Mucosa of descending colon (tissue), 3 donors: ENCODE results near the gene LSP1. TPM values are rescaled to one million over a fixed set of nuclear protein-coding genes. Genes with fewer than 3 reads are reported as not detected.

Source experiments
- ATAC-seq: fragments of 200-7000 bp; cut with Tn5 transposase; one replicate; pipeline ENCODE4 v1.9.1; 2020; ENCODE audit warnings: mild to moderate bottlenecking, moderate library complexity
- DNase-seq, 3 donors: peaks; one replicate each; pipeline ENCODE4 v3.0.0-alpha.2; 2020
- H3K36me3 ChIP-seq: fragments of 200-600 bp; one replicate; pipeline ENCODE4 v1.8.0; 2021; ENCODE audit warnings: low read depth, mild to moderate bottlenecking
- H3K4me1 ChIP-seq: fragments of 200-600 bp; one replicate; pipeline ENCODE4 v1.8.0; 2021; ENCODE audit warnings: low read depth, mild to moderate bottlenecking
- H3K4me3 ChIP-seq: fragments of 200-600 bp; one replicate; pipeline ENCODE4 v1.8.0; 2021; ENCODE audit warnings: mild to moderate bottlenecking
- H3K9me3 ChIP-seq: fragments of 200-600 bp; one replicate; pipeline ENCODE4 v1.8.0; 2021; ENCODE audit warnings: mild to moderate bottlenecking
- CTCF ChIP-seq: fragments of 200-600 bp; IDR thresholded peaks from one replicate; pipeline ENCODE4 v1.8.0; 2022; ENCODE audit warnings: antibody characterized with exemption, mild to moderate bottlenecking
- intact Hi-C, 2 donors: fragments of 100-400 bp; cut with DNase I in 1 of 2; cut with micrococcal nuclease in 1 of 2; formaldehyde crosslinking; loops; one replicate each; pipeline versions ENCODE4 v1.11.0 to v1.11.1; 2022; cut with DNase I, micrococcal nuclease
- total RNA-seq, 3 donors: library from RNA; stranded (reverse); fragmentation: NEBNext Ultra II Directional in 2 of 3; extraction: Animal tissue kit (Norgen Biotek cat#: 25700) in 2 of 3; gene quantifications; one replicate each; pipeline versions ENCODE4 v1.2.1 to v1.2.4, GENCODE V29; 2021 to 2023
- donor health status: DM: no; HTN: no; CAD: no; lungs with moderate emphysema.
- donor health status: DM: no; HTN: no; CAD: no.
- donor health status: DM: no; HTN: yes; CAD: no.

LSP1 gene
- total RNA-seq, 3 donors from 2014 or later: 18.5 to 32.2 (median 23.6) TPM

DNA sequence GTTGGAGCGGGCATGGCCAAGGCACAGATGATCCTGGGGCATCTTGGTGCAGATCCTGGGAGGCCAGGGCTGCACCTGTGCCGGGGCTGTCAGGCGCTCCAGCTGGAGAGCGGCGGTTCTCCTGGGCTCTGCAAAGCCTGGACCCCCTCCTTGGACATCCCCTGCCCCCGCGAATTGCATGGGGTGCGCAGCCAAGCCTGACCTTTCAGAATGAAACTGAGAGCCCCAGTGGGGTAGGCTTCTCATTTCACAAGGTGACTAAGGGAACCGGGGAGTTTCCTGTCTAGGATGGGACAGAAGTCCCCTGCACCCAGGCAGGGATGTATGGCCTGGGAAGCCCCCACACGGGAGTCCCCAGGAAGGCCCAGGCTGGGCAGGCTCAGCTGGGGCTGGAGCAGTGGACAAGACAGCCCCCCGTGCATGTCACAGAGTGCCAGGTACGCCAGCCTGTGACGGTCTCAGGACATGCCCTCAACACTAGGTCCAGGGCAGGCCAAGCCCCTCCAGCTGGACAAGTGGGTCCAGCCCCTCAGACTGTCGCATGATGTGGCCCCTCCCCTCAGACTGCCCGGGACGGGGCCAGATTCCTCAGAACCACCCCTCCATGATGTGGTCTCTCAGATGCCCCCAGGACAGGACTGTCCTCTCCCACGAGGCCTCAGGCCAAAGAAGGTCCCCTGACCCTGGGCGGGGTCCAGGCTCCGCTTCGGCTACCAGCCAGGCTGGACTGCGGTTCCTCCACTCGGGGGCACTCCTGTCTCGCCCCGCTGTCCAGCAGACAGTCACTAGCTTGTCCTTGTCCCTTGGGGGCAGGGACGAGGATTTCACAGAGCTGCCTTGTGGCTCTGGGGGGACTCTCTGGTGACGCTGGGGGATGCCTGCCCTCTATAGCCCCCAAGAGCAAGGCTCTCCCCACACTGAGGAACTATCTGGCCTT is 2.3 kb downstream of the LSP1 start:
- no peak for TF ChIP-seq CTCF
- intact Hi-C loops: no loop called here
- DNase-seq (peak in 1 of 3 donors; percentile 62), ATAC-seq (no peak)
- Histone ChIP-seq H3K36me3 (no peaks in the 10 kb centered on the region), H3K4me3 (no peak overlapping the region), H3K9me3 (no peaks in the 10 kb centered on the region), H3K4me1 (no peaks in the 10 kb centered on the region)

- no peak overlapping the region for H3K4me3 ChIP-seq
- ATAC-seq (no peak), DNase-seq (peak in 1 of 3 donors; percentile 52)
- intact Hi-C loops: no loop called here
- no peaks in the 10 kb centered on the region for H3K36me3 ChIP-seq
- no peak for TF ChIP-seq CTCF
- no peaks in the 10 kb centered on the region for H3K4me1 ChIP-seq
- no peaks in the 10 kb centered on the region for H3K9me3 ChIP-seq
These were observed 3.0 kb downstream of the LSP1 start for GRCh38 chr11:1855886-1856265.

DNA sequence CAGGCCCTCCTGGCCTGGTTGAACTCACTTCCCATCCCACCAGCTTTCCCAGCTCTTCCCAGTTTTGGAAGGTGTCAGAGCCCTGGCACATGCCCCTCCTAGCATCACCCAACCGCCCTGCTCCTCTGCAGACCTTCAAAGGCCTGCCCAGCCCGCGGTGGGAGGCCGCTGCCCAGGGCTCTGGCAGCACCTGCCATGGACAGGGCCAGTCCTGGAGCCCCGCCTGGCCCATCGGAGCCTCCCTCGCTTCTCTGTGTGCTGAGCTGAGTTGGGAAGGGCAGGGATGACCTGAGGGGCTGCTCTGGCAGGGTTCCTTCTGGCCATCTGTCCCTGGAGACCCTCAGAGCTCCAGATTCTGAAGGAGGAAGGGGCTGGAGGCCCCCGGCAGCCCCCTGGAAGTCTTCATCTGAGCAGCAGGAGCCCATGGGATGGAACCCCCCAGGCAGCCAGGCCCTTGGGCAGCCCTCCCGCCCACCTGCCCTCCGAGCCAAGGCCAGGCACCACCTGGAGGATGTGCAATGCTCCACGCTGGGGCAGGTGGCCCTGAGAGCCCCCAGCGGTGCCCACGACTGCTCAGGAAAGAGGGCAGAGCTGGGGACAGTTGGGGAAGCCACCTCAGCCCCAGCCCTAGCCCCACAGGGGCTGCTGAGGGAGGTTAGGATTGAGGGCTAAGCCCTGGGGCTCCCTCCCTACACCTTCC is 3.6 kb downstream of the LSP1 start:
- Histone ChIP-seq H3K9me3 (no peaks in the 10 kb centered on the region), H3K4me1 (no peaks in the 10 kb centered on the region), H3K4me3 (no peak overlapping the region), H3K36me3 (no peaks in the 10 kb centered on the region)
- ATAC-seq (no peak), DNase-seq (peak in 1 of 3 donors; percentile 46)
- TF ChIP-seq CTCF: no peak
- intact Hi-C loops: no loop called here

DNA sequence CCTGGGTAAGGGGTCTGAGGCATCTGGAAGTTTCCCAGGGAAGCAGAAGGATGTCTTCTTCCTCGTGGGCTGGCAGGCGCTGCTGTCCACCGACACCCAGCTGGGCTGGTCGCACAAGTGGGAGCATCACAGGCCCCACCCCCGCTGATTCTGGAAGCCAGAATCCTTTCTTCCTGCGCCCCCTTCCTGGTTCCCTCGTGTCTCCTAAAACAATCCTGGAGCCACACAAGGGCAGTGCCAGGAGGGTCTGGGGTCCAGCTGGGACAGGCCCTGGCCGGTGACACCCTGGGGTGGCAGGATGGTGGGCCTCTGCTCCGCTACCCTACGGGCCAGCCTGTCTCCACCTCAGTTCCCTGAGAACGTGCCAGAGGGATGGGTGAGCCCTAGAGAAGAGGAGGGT is 4.2 kb downstream of the LSP1 start:
- intact Hi-C loops: no loop called here
- no peak for TF ChIP-seq CTCF
- H3K9me3 ChIP-seq: no peaks in the 10 kb centered on the region
- no peaks in the 10 kb centered on the region for H3K4me1 ChIP-seq
- ATAC-seq (no peak), DNase-seq (peak in 1 of 3 donors; percentile 36)
- no peaks in the 10 kb centered on the region for H3K36me3 ChIP-seq
- H3K4me3 ChIP-seq: no peak overlapping the region

GRCh38 chr11:1858154-1858553 is 5.3 kb downstream of the LSP1 start:
- ATAC-seq (no peak), DNase-seq (peak in 1 of 3 donors; percentile 57)
- H3K9me3 ChIP-seq: no peaks in the 10 kb centered on the region
- no peaks in the 10 kb centered on the region for H3K4me1 ChIP-seq
- no peaks in the 10 kb centered on the region for H3K36me3 ChIP-seq
- no peak overlapping the region for H3K4me3 ChIP-seq
- intact Hi-C loops: no loop called here
- no peak for TF ChIP-seq CTCF
